NCI-H69 (cell line): ENCODE measurements around the gene XIRP1.
A peak's percentile ranks its signal among the peaks of the same experiment; 100 is the strongest.
"Not testable (repeated sequence)": the region's sequence is repeated elsewhere in the genome, so short reads cannot be mapped to it uniquely, and the experiment has no call there.

Source experiments
- DNase-seq: peaks from one replicate; lab custom pipeline; 2025; lab: John Stamatoyannopoulos, UW

Gene XIRP1

GRCh38 chr3:39185326-39185958 is 7.0 kb downstream of the XIRP1 start:
- DNase-seq: no peak

GRCh38 chr3:39184968-39185285 is 7.5 kb downstream of the XIRP1 start:
- no peak for DNase-seq

DNA sequence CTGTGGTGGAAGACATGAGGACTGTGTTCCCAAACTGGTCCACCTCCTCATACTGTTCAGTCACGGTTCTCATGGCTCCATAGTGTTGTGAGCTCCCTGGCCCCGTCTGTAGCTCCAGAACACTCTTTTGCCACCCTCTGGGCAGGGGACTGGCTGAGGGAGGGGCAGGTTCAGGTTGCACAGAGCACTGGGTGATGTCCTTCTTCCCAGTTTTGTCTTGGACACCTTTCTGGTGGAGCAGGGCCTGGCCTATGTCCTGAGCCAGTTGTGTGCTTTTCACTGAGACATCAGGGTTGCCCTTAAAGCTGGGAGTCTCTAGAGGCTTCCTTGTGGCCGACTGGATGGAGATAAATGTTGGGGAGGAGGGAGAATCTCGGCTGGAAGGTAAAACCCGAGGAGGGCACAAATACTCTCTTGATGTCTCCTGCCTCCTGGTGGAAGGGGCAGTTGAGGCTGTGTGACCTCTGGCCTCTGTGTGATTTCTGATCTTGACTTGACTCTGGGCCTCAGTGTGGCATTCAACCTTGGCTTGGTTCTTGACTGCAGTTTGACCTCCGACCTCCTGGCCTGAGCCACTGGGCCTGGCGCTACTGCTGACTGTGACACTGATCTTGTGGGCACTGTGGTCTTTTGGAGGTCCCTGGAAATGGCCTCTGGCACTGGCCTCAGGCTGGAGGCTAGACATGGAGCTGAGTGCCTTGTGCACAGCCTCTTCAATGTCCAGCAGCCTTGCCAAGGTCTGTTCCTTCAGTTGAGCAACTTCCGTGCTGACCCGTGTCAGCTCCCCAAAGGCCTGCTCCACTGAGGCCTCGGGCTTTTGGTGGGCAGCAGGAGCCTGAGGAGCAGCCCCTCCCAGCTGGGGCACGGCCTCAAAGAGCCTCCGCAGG is 8.1 kb downstream of the XIRP1 start:
- DNase-seq: no peak

- peak; percentile 31 for DNase-seq
Observed at GRCh38 chr3:39183211-39184080, 8.9 kb downstream of the XIRP1 start.

DNA sequence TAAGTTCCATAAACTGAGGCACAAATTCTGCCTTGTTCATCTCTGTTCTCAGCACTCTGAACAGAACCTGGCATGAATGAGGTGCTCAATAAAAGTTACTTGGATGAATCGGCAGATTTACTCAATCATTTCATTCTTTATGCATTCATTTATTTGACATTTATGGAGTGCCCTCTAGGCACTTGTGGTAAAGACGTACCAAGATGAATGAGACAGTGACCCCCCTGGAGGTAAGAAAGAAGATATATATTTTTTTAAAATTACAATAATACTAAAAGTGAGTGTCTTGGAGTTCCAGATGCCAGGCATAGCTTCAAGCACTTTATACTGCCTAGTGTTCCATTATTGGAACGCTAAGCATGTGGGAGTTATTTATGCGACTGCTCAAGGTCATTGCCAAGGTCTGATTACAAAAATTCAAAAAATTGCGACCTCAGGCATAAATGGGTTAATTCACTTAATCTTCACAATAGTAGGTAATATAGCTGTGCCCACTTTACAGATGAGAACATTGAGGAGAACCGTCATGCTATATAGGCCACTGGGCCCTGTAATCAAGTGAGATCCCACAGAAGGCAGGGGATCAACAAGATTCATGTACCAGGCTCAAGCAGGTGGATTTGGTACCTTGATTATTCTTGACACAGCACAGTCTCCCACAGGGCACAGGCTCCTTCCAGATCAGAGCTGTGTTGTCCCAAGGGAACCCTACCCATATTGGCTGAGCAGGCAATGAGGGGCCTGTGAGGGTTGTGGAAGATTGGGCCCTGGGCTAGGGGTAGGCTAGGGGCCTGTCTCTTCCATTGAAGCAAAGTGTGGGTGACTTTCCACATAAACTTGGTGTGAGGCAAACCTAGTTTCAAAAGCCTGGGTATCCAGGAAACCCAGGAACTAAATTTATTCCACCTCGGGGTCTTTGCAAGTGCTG is 10.7 kb downstream of the XIRP1 start:
- DNase-seq: peak; percentile 8

GRCh38 chr3:39180546-39181346 is 11.6 kb downstream of the XIRP1 start:
- peak; percentile 96 for DNase-seq

GRCh38 chr3:39180183-39180545 is 12.2 kb downstream of the XIRP1 start:
- DNase-seq: peak; percentile 20

GRCh38 chr3:39178553-39178952 is 13.8 kb downstream of the XIRP1 start:
- peak; percentile 33 for DNase-seq

- DNase-seq: peak; percentile 85
Observed at GRCh38 chr3:39177708-39178332, 14.6 kb downstream of the XIRP1 start.

DNA sequence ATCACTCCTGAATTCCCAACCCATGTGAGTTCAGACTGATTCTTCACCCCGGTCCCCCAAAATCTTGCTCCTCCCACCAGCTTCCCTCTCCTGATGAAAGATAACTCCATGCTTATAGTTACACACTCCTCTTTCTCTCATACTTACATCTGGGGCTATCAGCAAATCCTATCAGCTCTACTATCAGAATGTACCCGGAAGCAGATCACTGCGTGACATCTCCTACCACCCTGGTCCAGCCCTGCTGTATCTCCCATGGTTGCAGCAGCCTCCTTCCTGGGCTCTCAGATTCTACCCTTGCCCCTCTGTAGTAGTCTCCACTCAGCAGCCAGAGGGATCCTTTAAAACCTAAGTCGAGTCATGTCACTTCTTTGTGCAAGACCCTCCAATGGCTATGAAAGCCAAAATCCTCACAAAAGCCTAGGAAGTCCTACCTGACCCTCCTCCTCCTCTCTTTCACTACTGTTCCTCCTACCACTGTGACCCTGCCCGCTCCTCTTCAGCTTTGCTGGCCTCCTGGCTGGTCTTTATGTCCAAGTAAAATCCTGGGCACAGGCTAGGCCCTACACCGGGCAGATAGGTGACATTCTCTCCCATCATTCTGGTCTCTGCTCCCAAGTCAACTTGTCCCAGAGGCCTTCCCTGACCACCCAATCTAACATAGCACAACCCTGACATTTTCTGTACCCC is 16.2 kb downstream of the XIRP1 start:
- DNase-seq: no peak

- no peak for DNase-seq
Observed at GRCh38 chr3:39173318-39174125, 18.9 kb downstream of the XIRP1 start.

- DNase-seq: no peak
Observed at GRCh38 chr3:39171860-39172259, 20.5 kb downstream of the XIRP1 start.

GRCh38 chr3:39170877-39171276 is 21.5 kb downstream of the XIRP1 start:
- not testable (repeated sequence) for DNase-seq

- DNase-seq: no peak
Observed at GRCh38 chr3:39170461-39170860, 21.9 kb downstream of the XIRP1 start.

GRCh38 chr3:39169712-39170111 is 22.7 kb downstream of the XIRP1 start:
- no peak for DNase-seq

GRCh38 chr3:39168156-39168780 is 24.1 kb downstream of the XIRP1 start:
- no peak for DNase-seq

DNA sequence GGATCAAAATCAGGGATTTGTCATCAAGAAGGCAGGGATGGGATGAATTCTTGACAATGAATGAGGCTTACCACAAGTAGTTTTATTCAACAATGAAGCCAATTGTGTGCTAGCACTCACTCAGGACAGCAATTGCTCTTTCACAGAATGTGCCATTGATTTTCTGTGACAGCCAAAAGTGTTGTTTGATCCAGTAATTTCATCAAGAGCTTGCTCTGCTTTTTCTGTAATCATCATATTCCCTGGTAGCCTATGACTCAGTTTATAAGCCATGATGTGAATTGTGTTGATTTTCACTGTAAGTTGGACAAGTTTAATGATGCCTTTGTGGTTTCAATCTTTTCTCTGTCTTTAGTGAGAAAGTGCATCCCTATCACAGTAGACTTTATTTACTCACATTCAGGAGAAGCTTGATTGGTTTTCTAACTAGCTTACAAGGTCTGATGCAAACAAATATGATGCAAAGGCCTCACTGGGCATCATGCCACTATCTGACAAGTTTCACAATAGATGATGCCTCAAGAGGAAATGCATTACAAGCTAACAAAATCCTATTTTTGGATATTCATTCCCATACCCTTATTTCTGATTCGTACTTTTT is 25.4 kb downstream of the XIRP1 start:
- DNase-seq: no peak

DNA sequence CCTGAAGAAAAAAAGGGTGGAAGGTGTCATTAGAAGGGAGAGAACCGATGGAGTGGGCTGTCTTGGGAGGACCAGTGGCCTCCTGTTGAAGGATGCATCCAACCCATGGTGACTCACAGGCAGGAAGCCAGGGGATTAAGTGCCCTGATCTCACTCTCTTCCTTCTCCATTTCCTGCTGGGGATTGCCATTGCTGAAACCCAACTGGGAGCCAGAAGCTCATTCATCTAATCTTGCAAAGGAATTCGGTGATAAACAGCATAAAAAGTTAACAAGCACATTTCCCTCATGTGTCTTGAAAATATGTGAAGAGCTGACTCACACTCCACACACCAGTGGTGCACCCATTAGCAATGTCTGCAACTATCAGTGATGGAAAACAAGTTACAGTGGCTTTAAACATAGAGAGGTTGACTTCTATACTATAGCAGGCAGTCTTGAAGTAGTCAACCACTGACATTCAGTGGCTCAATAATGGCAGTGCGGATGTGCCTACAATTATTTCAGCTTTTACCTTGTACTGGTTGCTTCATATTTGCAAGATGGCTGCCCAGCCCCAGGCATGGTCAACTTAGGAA is 26.2 kb downstream of the XIRP1 start:
- no peak for DNase-seq
